SK-N-MC (cell line): ENCODE measurements around the gene KRTAP13-3.

Experiments
- EZH2 ChIP-seq: fragments of 200-600 bp; sonication (generic); IDR thresholded peaks from one replicate; pipeline ENCODE4 v1.6.1; 2017; ENCODE audit warnings: antibody characterized with exemption
- POLR2AphosphoS5 ChIP-seq: IDR thresholded peaks from 2 replicates; pipeline ENCODE4 v1.6.1; 2012; ENCODE audit warnings: mild to moderate bottlenecking, low read depth, low read length, borderline replicate concordance

DNA sequence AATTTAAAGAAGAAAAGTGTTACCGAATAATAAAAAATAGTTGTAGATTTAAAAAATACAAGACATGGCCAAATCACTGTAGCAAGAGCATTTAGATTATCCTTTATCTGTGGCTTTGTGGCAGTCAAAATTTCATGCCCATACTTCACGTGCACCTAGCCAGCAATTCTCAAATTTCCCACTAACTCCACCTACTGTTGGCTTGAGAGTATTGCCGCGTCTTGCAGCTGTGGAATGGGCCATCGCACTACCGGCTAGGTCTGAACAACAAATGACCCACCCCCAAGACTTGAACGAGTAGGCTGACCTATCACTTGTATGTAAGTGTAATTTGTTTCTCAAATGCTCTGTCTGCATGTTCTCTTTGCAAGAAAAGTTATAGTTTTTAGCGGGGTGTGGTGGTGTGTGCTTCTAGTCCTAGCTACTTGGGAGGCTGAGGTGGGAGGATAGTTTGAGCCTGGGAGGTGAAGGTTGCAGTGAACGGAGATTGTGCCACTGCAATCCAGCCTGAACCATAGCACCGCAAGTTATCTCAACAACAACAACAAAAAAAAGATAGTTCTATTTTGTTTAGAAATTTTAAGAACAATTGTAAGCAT lies 8.4 kb upstream of the KRTAP13-3 start:
- TF ChIP-seq EZH2 (no peak), POLR2AphosphoS5 (no peak)
